GM21423 (cell line): ENCODE data around the gene ZNF432.
"Not testable (repeated sequence)": the region's sequence is repeated elsewhere in the genome, so short reads cannot be mapped to it uniquely, and the experiment has no call there.

Experiments
- ATAC-seq: cut with Tn5 transposase; IDR thresholded peaks from one replicate; pipeline ENCODE4 v1.9.1; 2021; ENCODE audit warnings: mild to moderate bottlenecking, moderate library complexity; ENCODE audit not compliant: unreplicated experiment

Gene ZNF432

DNA sequence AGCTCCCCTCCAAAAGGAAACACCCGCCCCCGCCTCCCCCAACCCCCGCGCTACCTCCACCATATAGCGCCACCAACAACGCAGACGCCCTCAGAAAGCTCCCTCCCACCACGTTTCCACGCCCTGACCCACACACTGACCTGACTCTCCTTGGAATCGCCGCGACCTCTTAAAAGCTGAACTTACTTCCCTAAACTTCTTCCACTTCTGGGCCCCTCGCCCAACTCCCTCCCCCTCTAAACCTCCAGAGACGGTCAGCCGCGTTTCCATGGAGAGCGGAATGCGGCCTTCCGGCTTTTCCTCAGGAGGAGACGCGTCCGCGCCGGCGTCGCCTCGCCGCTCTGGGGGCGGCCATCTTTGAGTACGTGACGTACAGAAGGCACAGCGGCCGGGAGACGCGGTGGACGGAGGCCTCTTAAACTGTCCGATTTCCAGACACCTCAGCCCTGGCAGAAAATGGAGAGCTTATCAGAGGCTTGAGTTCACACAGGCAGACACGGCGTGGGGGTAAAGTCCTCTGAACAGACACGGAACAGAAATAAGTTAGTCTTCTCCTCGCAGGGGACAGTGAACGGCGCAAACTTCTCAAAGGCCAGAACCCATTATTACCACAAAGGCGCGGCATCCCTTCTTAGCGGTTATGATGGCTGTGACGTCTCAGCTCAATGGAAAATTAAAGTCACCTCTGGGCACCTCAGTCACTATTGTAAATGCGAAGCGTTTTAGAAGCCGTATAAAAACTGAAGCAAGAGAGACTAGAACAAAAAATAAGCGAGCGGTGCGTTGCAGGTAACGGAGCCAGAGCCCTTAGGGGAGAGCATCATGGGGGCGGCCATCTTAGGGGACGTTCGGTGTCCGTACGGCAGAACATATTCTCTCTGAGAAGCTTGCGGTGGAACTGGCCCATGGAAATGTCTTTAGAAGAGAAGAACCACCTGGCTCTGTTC lies at the start of gene ZNF432:
TSS of gene ZNF432 (minus strand) at position 284 of the 947 bp plus-strand sequence. CDS start 1,970 bp downstream, outside the sequence.
- ATAC-seq: peak; percentile 77

DNA sequence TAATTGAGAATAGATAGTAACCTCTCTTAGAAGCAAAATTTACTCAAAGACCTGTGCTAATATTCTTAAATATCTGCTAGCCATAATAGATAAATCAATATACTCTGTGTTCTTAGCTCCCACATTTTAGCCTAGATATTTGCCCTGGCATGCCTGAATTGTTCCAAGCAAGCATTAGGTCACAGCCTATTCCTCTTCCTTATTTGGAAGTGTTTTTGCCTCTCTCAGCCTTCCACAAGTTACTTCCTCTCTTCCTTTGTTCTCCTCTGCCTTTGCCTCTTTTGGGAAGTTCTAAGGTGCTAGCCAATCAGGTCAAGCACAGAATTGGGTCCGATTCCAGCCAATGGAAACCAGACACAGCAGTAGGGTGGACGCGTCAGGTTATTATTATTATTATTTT lies 47.8 kb upstream of the ZNF432 start:
- ATAC-seq: not testable (repeated sequence)

DNA sequence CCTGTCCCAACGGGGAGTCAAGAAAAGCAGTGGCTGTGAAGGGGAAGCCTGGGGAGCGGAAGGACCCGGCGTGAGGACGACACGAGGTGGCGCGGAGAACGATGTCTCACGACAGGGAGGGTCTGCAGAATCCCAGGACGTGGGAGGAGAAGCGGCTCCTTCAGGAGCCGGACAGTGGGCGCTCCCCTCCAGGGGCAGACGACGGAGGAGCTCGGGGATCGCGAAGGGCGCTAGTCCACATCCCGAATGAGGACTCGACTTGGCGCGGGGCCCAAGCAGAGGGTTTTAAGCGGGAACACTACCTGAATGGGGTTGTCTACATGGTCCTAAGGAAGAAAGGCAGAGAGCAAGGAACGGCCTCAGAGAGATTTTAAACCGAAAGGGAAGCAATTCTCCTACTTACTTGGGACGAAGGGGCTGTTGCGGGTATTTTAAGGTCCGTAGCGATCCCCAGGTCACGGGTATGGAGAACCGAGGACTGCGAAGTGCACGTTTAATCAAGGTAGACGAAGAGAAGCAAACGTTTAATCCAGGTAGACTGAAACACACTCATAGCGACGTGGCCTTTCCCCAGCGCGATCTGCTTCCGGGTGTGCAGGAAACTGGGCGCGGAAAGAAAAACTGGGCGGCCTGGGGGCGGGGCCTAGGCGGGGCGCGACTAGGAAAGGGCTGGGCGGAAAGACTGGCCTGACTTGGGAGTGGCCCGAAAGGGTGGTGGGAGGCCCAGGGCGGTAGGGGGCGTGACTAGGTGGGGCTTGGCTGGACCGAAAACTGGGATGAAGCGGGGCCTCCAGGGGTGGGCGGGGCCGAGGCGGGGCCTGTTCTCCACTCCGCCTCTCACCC lies 46.8 kb upstream of the ZNF432 start, which contains the start of gene ZNF841:
TSS of gene ZNF841 (minus strand) at position 594 of the 843 bp plus-strand sequence. CDS start 10,964 bp downstream, outside the sequence.
- peak; percentile 92 for ATAC-seq

DNA sequence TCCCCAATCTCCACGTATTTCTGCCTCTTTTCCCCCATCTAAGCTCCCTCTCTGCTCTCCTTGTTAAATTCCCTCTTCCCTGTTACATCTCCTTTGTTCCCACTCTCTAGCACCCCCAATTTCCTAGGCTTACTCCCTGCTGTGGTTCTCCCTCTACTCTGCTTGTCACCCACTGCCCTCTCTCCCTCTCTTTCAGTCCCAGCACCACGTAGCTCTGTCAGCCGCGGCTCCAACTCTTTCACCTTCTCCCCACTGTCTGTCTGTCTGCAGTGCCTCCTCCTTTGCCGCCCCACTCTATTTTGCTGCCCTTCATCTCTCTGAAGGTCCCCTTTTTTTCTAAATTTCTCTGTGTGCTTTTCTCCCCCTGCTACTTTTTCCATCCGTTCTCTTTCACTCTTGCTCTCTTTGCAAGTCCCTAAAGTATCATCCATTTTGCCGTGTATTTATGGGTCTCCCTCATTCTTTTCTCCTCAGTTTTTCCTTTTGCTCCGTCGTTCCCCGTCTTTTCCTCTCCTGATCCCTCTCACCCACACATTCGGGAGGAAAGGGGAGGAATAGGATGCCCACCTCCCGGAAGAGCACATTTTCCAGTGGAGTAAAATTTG lies 46.0 kb upstream of the ZNF432 start:
- no peak for ATAC-seq

DNA sequence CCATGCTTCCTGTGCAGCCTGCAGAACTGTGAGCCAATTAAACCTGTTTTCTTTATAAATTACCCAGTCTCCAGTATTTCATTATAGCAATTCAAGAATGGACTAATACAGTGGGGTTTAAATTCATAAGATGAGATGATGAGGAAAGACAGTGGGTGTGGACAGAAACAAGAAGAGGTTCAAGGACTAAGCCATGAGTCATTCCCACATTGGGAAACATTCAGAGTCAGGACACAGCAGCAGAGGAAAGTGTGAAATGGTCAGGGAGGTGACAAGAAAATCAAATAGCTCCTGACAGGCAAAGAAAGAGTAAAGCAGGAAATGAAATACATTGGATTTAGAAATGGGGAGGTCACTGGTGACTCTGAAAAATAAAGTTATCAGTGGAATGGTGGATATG lies 37.8 kb upstream of the ZNF432 start:
- ATAC-seq: no peak

DNA sequence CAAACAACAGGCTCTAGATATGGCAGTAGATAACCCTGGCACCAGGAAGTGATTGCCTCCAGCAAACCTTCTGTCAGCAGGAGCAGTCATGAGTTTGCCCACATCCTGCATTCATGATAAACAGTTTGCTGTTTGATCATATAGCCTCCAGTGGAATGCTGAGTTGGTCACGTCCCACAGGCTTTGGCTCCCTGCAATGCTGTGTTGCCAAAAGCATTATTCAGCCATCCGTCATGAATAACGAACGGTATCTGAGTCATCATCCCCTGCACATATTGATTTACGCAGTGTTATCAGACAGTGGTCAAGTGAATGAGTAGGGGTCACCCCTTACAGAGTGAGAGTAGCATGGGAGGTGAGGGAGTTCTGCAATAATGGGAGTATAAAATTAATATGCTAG lies 21.9 kb upstream of the ZNF432 start:
- no peak for ATAC-seq

DNA sequence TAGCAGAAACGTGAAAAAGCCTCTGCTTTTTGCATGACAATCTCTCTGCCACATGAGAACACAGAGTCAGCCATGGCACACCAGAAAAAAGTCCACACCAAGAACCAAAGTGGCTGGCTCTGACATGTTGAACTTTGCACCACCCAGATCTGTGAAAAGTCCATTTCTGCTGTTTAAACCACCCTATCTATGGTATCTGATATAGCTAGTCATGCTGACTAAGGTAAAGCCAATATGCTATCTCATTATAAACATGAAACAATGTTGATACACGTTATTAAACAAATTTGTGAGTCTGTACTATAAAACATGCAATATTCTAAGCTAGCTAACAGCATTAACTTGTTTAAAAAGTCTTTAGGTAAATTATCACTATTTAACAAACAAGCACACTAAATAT lies 21.0 kb upstream of the ZNF432 start:
- no peak for ATAC-seq

DNA sequence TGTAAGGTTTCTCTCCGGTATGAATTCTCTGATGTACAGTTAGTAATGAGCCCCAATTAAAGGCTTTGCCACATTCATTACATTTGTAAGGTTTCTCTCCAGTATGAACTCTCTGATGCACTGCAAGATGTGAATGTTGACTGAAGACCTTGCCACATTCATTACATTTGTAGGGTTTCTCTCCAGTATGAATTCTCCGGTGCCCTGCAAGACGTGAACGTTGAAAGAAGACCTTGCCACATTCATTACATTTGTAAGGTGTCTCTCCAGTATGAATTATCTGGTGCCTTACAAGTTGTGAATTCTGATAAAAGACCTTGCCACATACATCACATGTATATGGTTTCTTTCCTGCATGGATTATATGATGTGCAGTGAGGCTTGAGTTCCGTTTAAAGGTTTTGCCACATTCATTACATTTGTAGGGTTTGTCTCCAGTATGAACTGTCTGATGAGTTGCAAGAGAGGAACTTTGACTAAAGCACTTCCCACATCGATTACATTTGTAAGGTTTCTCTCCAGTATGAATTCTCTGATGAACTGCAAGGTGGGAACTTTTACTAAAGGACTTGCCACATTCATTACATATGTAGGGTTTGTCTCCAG lies 17.7 kb upstream of the ZNF432 start:
- no peak for ATAC-seq

DNA sequence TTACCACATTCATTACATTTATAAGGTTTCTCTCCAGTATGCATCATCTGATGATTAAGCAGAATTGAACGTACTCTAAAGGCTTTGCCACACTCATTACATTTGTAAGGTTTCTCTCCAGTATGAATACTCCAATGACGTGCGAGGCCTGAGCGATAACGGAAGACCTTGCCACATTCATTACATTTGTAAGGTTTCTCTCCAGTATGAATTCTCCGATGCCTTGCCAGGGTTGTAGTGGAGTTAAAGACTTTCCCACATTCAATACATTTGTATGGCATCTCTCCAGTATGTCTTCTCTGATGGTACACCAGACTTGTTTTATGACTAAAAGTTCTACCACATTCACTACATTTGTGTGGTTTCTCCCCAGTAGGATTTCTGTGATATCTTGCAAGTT lies 16.8 kb upstream of the ZNF432 start:
- no peak for ATAC-seq

DNA sequence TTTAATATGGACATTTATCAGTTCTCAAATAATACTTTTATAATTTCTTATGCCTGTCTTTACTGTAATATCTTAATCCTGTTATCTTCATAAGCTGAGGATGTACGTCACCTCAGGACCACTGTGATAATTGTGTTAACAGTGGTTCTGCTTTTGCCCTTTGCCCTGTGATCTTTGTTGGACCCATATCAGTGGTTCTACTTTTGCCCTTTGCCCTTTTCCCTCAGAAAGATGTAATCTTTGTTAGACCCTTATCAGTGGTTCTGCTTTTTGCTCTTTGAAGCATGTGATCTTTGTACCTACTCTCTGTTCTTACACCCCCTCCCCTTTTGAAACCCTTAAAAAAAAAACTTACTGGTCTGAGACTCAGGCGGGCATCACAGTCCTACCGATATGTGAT lies 7.8 kb upstream of the ZNF432 start:
- ATAC-seq: not testable (repeated sequence)

DNA sequence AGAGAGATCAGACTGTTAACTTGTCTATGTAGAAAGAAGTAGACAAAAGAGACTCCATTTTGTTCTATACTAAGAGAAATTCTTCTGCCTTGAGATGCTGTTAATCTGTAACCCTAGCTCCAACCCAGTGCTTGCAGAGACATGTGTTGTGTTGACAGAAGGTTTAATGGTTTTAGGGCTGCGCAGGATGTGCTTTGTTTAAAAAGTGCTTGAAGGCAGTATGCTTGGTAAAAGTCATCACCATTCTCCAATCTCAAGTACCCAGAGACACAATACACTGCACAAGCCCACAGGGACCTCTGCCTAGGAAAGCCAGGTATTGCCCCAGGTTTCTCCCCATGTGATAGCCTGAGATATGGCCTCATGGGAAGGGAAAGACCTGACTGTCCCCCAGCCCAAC lies 3.1 kb upstream of the ZNF432 start:
- not testable (repeated sequence) for ATAC-seq

DNA sequence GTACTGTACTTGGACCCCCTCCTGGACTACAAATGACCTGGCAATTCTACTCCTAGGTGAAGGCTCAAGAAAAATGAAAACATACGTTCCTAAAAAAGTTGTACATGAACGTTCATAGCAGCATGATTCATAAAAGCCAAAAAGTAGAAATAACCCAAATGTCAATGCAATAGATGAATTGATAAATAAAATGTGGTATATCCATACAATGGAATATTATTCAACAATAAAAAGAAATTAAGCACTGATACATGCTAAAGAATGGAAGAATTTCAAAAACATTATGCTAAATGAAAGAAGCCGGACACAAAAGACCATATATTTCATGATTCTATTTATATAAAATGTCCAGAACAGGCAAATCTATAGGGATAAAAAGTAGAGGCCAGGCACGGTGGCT lies 9.5 kb downstream of the ZNF432 start:
- no peak for ATAC-seq

DNA sequence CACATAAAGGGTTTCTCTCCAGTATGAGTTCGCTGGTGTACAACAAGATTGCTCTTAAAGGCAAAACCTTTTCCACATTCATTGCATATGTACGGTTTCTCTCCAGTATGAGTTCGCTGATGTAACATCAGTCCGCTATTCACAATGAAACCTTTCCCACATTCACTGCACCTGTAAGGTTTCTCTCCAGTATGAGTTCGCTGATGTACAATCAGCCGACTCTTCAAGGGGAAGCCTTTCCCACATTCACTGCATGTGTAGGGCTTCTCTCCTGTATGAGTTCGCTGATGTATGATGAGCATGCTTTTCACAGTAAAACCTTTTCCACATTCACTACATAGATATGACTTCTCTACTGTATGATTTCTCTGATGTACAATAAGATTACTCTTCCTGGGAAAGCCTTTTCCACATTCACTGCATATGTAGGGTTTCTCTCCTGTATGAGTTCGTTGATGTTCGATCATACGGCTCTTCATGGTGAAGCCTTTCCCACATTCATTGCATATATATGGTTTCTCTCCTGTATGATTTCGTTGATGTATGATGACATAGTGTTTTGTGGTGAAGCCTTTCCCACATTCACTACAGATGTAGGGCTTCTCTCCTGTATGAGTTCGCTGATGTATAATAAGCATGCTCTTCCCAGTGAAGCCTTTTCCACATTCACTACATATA lies 14.4 kb downstream of the ZNF432 start:
- no peak for ATAC-seq

DNA sequence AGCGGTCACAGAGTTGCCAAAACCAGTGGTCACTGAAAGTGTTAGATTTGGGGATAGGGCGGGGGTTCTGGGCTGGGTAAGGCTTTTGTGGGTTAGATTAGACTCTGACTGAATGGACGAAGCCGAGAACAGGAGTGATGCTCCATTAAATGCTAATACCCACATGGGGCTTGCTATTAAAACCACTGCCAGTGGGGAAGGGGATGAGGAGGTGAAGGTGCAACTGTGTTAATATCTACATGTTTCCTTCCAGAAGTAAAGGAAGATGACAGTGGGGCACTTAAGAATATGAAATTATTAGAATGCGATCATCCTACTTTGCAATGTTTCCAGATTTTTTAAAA lies 19.9 kb downstream of the ZNF432 start:
- no peak for ATAC-seq

DNA sequence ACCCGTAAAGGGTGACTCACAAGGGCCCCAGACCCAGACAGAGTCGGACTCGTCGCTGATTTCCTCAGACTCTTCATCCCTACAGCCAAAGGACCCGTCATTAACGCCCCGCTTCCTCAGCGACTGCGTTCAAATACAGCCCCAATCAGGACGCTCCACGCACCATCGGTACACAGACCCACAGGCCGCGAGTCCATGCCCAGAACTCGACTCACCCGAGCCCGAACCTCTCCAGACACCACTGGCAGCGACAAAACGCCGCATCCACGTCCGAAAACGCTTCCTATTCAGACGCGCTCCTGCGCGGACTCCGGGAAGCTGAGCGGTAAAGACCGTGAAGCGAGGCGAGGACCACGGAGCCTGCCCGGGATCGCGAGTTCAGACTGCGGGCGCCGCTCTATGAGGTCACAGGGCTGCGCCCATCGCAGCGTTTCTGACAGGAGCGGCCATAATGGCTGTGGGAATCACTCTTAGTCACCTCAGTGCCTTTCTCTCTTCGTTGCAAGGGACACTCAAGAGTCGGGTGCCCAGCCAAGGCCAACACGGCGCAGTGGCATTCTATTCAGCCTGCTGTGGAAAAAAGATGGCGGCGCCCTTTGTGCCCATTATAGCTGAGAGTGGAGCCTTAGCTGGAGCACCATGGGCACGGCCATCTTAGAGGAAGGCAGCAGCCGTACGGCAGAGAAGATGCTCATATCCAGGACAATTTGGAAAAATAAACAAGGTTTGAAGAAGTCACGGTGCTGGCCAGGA lies 20.4 kb downstream of the ZNF432 start, which contains the start of gene ZNF614:
TSS of gene ZNF614 (minus strand) at position 353 of the 753 bp plus-strand sequence. CDS start 2,634 bp downstream, outside the sequence.
- ATAC-seq: peak; percentile 85

DNA sequence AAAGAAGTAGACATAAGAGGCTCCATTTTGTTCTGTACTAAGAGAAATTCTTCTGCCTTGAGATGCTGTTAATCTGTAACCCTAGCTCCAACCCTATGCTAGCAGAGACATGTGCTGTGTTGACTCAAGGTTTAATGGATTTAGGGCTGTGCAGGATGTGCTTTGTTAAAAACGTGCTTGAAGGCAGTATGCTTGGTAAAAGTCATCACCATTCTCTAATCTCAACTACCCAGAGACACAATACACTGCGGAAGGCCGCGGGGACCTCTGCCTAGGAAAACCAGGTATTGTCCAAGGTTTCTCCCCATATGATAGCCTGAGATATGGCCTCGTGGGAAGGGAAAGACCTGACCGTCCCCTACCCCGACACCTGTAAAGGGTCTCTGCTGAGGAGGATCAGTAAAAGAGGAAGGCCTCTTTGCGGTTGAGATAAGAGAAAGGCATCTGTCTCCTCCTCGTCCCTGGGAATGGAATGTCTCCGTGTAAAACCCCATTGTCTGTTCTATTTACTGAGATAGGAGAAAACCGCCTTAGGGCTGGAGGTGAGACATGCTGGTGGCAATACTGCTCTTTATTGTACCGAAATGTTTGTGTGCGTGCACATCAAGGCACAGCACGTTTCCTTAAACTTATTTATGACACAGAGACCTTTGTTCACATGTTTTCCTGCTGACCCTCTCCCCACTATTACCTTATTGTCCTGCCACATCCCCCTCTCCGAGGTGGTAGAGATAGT lies 22.2 kb downstream of the ZNF432 start:
- ATAC-seq: not testable (repeated sequence)

DNA sequence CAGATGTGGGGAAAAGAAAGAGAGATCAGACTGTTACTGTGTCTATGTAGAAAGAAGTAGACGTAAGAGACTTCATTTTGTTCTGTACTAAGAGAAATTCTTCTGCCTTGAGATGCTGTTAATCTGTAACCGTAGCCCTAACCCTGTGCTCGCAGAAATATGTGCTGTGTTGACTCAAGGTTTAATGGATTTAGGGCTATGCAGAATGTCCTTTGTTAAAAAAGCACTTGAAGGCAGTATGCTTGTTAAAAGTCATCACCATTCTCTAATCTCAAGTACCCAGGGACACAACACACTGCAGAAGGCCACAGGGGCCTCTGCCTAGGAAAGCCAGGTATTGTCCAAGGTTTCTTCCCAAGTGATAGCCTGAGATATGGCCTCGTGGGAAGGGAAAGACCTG lies 24.2 kb downstream of the ZNF432 start:
- not testable (repeated sequence) for ATAC-seq

DNA sequence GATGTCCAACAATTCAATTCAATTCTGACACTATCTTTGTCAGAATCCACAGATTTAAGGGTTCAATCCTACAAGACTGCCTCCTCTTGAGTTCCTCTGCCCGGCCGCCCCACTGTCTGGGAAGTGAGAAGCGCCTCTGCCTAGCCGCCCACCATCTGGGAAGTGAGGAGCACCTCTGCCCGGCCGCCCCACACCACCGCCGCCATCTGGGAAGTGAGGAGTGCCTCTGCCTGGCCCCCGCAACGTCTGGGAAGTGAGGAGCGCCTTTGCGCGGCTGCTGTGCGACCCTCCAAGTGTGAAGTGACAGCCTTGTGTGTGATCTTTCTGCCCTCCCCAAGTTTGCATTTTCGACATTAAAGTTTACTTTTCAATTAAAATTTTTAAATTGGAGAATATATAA lies 26.4 kb downstream of the ZNF432 start:
- no peak for ATAC-seq

DNA sequence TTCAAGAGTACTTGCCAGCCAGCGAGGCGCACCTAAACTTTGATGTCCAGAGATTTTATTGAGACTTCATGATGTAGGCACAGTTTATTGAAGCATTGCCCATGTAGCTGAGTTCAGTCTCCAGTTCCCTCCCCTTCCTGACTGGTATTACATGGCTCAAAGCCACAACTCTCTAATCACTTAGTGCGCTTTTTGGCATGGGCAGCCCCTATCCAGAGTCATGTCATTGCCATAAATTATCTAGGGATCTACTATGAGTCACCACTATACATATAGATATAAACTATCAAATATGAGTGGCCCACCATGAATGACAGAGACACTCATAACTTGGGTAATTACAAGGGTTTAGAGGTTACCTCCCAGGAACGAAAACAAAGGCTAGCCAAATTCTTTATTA lies 28.1 kb downstream of the ZNF432 start:
- no peak for ATAC-seq
